OCI-LY7 (cell line): ENCODE results near the gene NDUFV1. TPM values are rescaled to one million over a fixed set of nuclear protein-coding genes. Genes with fewer than 3 reads are reported as not detected.

Experiments used
- BruUV-seq: library from RNA; stranded (reverse); fragments of 400-500 nt; replicated peaks from 2 replicates; lab custom pipeline; 2021; lab: Mats Ljungman, UMichigan
- CTCF ChIA-PET: fragments of 300-600 bp; sonication (Branson Sonifier 250); formaldehyde crosslinking; loops from one replicate; lab custom pipeline; 2022; ENCODE audit warnings: antibody characterized with exemption; ENCODE audit not compliant: unreplicated experiment; lab: Charles Lee
- POLR2A ChIA-PET: fragments of 300-600 bp; sonication (Branson Sonifier 250); formaldehyde crosslinking; loops from one replicate; lab custom pipeline; 2022; ENCODE audit warnings: antibody characterized with exemption; lab: Charles Lee
- DNase-seq: peaks from one replicate; pipeline ENCODE4 v3.0.0-alpha.2; 2015; ENCODE audit warnings: low spot score
- H2AFZ ChIP-seq: fragments of 200-600 bp; sonication (generic), shearing (Covaris generic); 2 replicates; pipeline ENCODE4 v1.6.1; 2014; ENCODE audit warnings: mild to moderate bottlenecking, antibody characterized with exemption, low read length, moderate library complexity
- H3K27ac ChIP-seq: fragments of 200-600 bp; sonication (generic); 2 replicates; pipeline ENCODE4 v1.5.1; 2014; ENCODE audit warnings: mixed run types, low read depth, mild to moderate bottlenecking, moderate library complexity, low read length, inconsistent platforms; ENCODE audit not compliant: poor library complexity, severe bottlenecking
- H3K36me3 ChIP-seq: fragments of 200-600 bp; sonication (generic); 2 replicates; pipeline ENCODE4 v1.6.1; 2014; ENCODE audit warnings: mild to moderate bottlenecking, antibody characterized with exemption, low read length, moderate library complexity, mixed read lengths; ENCODE audit not compliant: insufficient read depth
- H3K4me1 ChIP-seq: fragments of 200-600 bp; sonication (generic); 2 replicates; pipeline ENCODE4 v1.5.1; 2014; ENCODE audit warnings: mild to moderate bottlenecking, low read length; ENCODE audit not compliant: insufficient read depth, poor library complexity, severe bottlenecking
- H3K4me2 ChIP-seq: fragments of 200-600 bp; sonication (generic); 2 replicates; pipeline ENCODE4 v1.6.1; 2014; ENCODE audit warnings: mild to moderate bottlenecking, low read length
- H3K4me3 ChIP-seq: fragments of 200-600 bp; sonication (generic); 2 replicates; pipeline ENCODE4 v1.5.1; 2014; ENCODE audit warnings: mild to moderate bottlenecking, low read depth, low read length; ENCODE audit not compliant: poor library complexity, severe bottlenecking
- H3K79me2 ChIP-seq: fragments of 200-600 bp; sonication (generic); 2 replicates; pipeline ENCODE4 v1.6.1; 2016; ENCODE audit warnings: low read depth, mild to moderate bottlenecking, low read length, moderate library complexity, mixed read lengths; ENCODE audit not compliant: insufficient read depth
- H3K9me2 ChIP-seq: fragments of 200-600 bp; sonication (generic); 2 replicates; pipeline ENCODE4 v1.6.1; 2016; ENCODE audit warnings: mild to moderate bottlenecking, low read length, mixed read lengths; ENCODE audit not compliant: insufficient read depth
- H3K9me3 ChIP-seq: fragments of 200-600 bp; sonication (generic); 2 replicates; pipeline ENCODE4 v1.6.1; 2014; ENCODE audit warnings: mild to moderate bottlenecking, mixed run types, low read length, mixed read lengths
- H4K20me1 ChIP-seq: fragments of 200-600 bp; sonication (generic); 2 replicates; pipeline ENCODE4 v1.6.1; 2014; ENCODE audit warnings: mild to moderate bottlenecking, antibody characterized with exemption, low read length, moderate library complexity, mixed read lengths; ENCODE audit not compliant: insufficient read depth
- CTCF ChIP-seq: fragments of 200-600 bp; sonication (generic); conservative IDR thresholded peaks from 2 replicates; pipeline ENCODE4 v1.5.1; 2014; ENCODE audit warnings: mild to moderate bottlenecking, antibody characterized with exemption, low read length, moderate library complexity, mixed read lengths
- EZH2phosphoT487 ChIP-seq: fragments of 200-600 bp; sonication (generic); IDR thresholded peaks from 2 replicates; pipeline ENCODE4 v1.6.1; 2018; ENCODE audit warnings: low read depth, borderline replicate concordance, mild to moderate bottlenecking, mixed run types, antibody characterized with exemption, low read length, moderate library complexity, mixed read lengths
- intact Hi-C: fragments of 100-400 bp; cut with micrococcal nuclease; formaldehyde crosslinking; loops from one replicate; pipeline ENCODE4 v1.10.0; 2022; ENCODE audit not compliant: unreplicated experiment
- total RNA-seq, 2 experiments: library from RNA; depleted of rRNA in 1 of 2; stranded (reverse); fragments of >200 nt in 1 of 2; shearing (Covaris generic) in 1 of 2; gene quantifications; 2 replicates each; pipeline ENCODE4 v1.2.3, GENCODE V29; 2014 to 2022

Gene NDUFV1
- total RNA-seq, 2 experiments from 2014 or later = 283 to 335 TPM

GRCh38 chr11:67638535-67639437, 32.0 kb downstream of the NDUFV1 start:
- H3K4me2 ChIP-seq = no peak overlapping the region
- CTCF ChIA-PET = interaction anchor here (1.3 kb wide), 1 partner anchor 8 kb away, joined by 5 read pairs; the partner anchor contains the start of gene NUDT8
- no peaks in the 10 kb centered on the region for H3K9me2 ChIP-seq
- no peaks in the 10 kb centered on the region; the same call in 1 of the 2 replicates for H3K36me3 ChIP-seq
- H3K9me3 ChIP-seq = no peaks in the 10 kb centered on the region
- no peaks in the 10 kb centered on the region; the same call in 1 of the 2 replicates for H4K20me1 ChIP-seq
- H3K27ac ChIP-seq = no peak overlapping the region
- no peak for DNase-seq
- BruUV-seq = no TSS peak
- TF ChIP-seq CTCF (no peak), EZH2phosphoT487 (no peak)
- intact Hi-C loops = no loop called here
- POLR2A ChIA-PET = no interaction called here
- H3K4me3 ChIP-seq = no peak overlapping the region
- H3K79me2 ChIP-seq = no peaks in the 10 kb centered on the region
- H2AFZ ChIP-seq = no peak overlapping the region
- peaks cover 9% of the 10 kb centered on the region for H3K4me1 ChIP-seq

GRCh38 chr11:67639438-67639859, 32.7 kb downstream of the NDUFV1 start, which contains the start of gene TBX10:
TBX10 (minus strand) TSS chr11:67639763; CDS start chr11:67639472, 291 bp downstream.
- ChIA-PET POLR2A (no interaction called here), CTCF (interaction anchor here (1.3 kb wide), 1 partner anchor 9 kb away, joined by 5 read pairs; the partner anchor contains the start of gene NUDT8)
- no TSS peak for BruUV-seq
- H3K4me3 ChIP-seq = no peak within 1 kb of the TSS
- H4K20me1 ChIP-seq = no peaks in the 10 kb centered on the region; the same call in 1 of the 2 replicates
- H3K4me2 ChIP-seq = no peak within 1 kb of the TSS
- H3K27ac ChIP-seq = no peak within 1 kb of the TSS
- H3K9me2 ChIP-seq = no peaks in the 10 kb centered on the region
- H2AFZ ChIP-seq = no peak within 1 kb of the TSS
- DNase-seq = no peak
- TF ChIP-seq CTCF = no peak
- TF ChIP-seq EZH2phosphoT487 = no peak
- peaks cover 13% of the 10 kb centered on the region for H3K4me1 ChIP-seq
- intact Hi-C loops = no loop called here
- no peaks in the 10 kb centered on the region; the same call in 1 of the 2 replicates for H3K36me3 ChIP-seq
- H3K9me3 ChIP-seq = no peaks in the 10 kb centered on the region
- H3K79me2 ChIP-seq = no peaks in the 10 kb centered on the region
